Neural cell (in vitro differentiated cells): ENCODE results near the gene PAK5. TPM values are rescaled to one million over a fixed set of nuclear protein-coding genes. Genes with fewer than 3 reads are reported as not detected.

Source experiments
- H2AFZ ChIP-seq: fragments of 200-600, 300-800 bp; sonication (generic), shearing (Covaris generic); 2 replicates; pipeline ENCODE4 v1.6.0; 2014; ENCODE audit warnings: low read depth, mild to moderate bottlenecking, antibody characterized with exemption, low read length, moderate library complexity
- H3F3A ChIP-seq: fragments of 200-600 bp; shearing (Covaris generic); 2 replicates; pipeline ENCODE4 v1.6.1; 2016; ENCODE audit warnings: mild to moderate bottlenecking, moderate library complexity, mixed read lengths, antibody characterized with exemption, low read length; ENCODE audit not compliant: insufficient read depth, poor library complexity, severe bottlenecking
- H3K27ac ChIP-seq: fragments of 200-600, 300-800 bp; sonication (generic), shearing (Covaris generic); 2 replicates; pipeline ENCODE4 v1.5.1; 2014; ENCODE audit warnings: mild to moderate bottlenecking, low read length, moderate library complexity
- H3K27me3 ChIP-seq: fragments of 300-800, 200-600 bp; sonication (generic), shearing (Covaris generic); 2 replicates; pipeline ENCODE4 v1.6.0; 2014; ENCODE audit warnings: mild to moderate bottlenecking, low read depth, low read length, moderate library complexity; ENCODE audit not compliant: insufficient read depth
- H3K36me3 ChIP-seq: fragments of 300-800, 200-600 bp; sonication (generic), shearing (Covaris generic); 2 replicates; pipeline ENCODE4 v1.5.1; 2014; ENCODE audit warnings: mild to moderate bottlenecking, antibody characterized with exemption, low read length, moderate library complexity; ENCODE audit not compliant: insufficient read depth
- H3K4me2 ChIP-seq: fragments of 300-800, 200-600 bp; sonication (generic), shearing (Covaris generic); 2 replicates; pipeline ENCODE4 v1.6.0; 2014; ENCODE audit warnings: mild to moderate bottlenecking, low read length
- H3K4me3 ChIP-seq: fragments of 300-800, 200-600 bp; sonication (generic), shearing (Covaris generic); 2 replicates; pipeline ENCODE4 v1.5.1; 2014; ENCODE audit warnings: mild to moderate bottlenecking, low read length, moderate library complexity
- H3K79me2 ChIP-seq: fragments of 200-600 bp; shearing (Covaris generic); replicated peaks from 2 replicates; pipeline ENCODE4 v1.6.0; 2014; ENCODE audit warnings: mild to moderate bottlenecking, low read length, moderate library complexity; ENCODE audit not compliant: insufficient read depth
- H3K9ac ChIP-seq: fragments of 300-800, 200-600 bp; sonication (generic), shearing (Covaris generic); 2 replicates; pipeline ENCODE4 v1.6.1; 2016; ENCODE audit warnings: mild to moderate bottlenecking, low read length, mixed read lengths
- H3K9me2 ChIP-seq: fragments of 200-600 bp; shearing (Covaris generic); 2 replicates; pipeline ENCODE4 v1.6.1; 2016; ENCODE audit warnings: mild to moderate bottlenecking, low read length, mixed read lengths; ENCODE audit not compliant: insufficient read depth
- H3K9me3 ChIP-seq: fragments of 200-600, 300-800 bp; sonication (generic), shearing (Covaris generic); 2 replicates; pipeline ENCODE4 v1.6.1; 2016; ENCODE audit warnings: mild to moderate bottlenecking, mixed run types, low read length, moderate library complexity, mixed read lengths
- H4K20me1 ChIP-seq: fragments of 200-600 bp; shearing (Covaris generic); 2 replicates; pipeline ENCODE4 v1.6.1; 2016; ENCODE audit warnings: mild to moderate bottlenecking, mixed run types; ENCODE audit not compliant: insufficient read depth
- EP300 ChIP-seq: fragments of 450-650 bp; conservative IDR thresholded peaks from 2 replicates; pipeline ENCODE4 v1.6.1; 2014; ENCODE audit warnings: antibody characterized with exemption, mild to moderate bottlenecking, moderate library complexity; ENCODE audit not compliant: poor library complexity, severe bottlenecking
- EZH2 ChIP-seq: fragments of 200-600, 300-800 bp; shearing (Covaris generic), sonication (generic); IDR thresholded peaks from 2 replicates; pipeline ENCODE4 v1.6.1; 2014; ENCODE audit warnings: antibody characterized with exemption, low read length, borderline replicate concordance, mild to moderate bottlenecking; ENCODE audit not compliant: insufficient read depth, poor library complexity, severe bottlenecking
- MXI1 ChIP-seq: fragments of 450-650 bp; conservative IDR thresholded peaks from 2 replicates; pipeline ENCODE4 v1.6.1; 2014; ENCODE audit warnings: antibody characterized with exemption, mild to moderate bottlenecking; ENCODE audit not compliant: poor library complexity, severe bottlenecking
- POLR2AphosphoS5 ChIP-seq: IDR thresholded peaks from 2 replicates; pipeline ENCODE4 v1.6.1; 2012
- RAD21 ChIP-seq: fragments of 450-650 bp; conservative IDR thresholded peaks from 2 replicates; pipeline ENCODE4 v1.6.1; 2014; ENCODE audit warnings: antibody characterized with exemption, mild to moderate bottlenecking, moderate library complexity
- SMC3 ChIP-seq: fragments of 450-650 bp; conservative IDR thresholded peaks from 2 replicates; pipeline ENCODE4 v1.6.1; 2014; ENCODE audit warnings: antibody characterized with exemption, mild to moderate bottlenecking, moderate library complexity; ENCODE audit not compliant: poor library complexity
- TAF1 ChIP-seq: IDR thresholded peaks from 2 replicates; pipeline ENCODE4 v1.6.1; 2012; ENCODE audit warnings: low read depth
- polyA plus RNA-seq: library from polyadenylated mRNA; depleted of rRNA; stranded (reverse); fragments of >200 nt; gene quantifications from 2 replicates; pipeline ENCODE4 v1.2.3, GENCODE V29; 2014
- TF ChIP-seq, protein P1 (sequence below): IDR thresholded peaks from 2 replicates; pipeline ENCODE4 v1.6.1; 2012; ENCODE audit warnings: borderline replicate concordance
- TF ChIP-seq, protein P2 (sequence below): fragments of 450-650 bp; IDR thresholded peaks from 2 replicates; pipeline ENCODE4 v1.5.1; 2014; ENCODE audit warnings: antibody characterized with exemption, mild to moderate bottlenecking, moderate library complexity; ENCODE audit not compliant: poor library complexity, severe bottlenecking

PAK5 gene
- polyA plus RNA-seq, 1 donor from 2014 or later, result 48.3 TPM

DNA sequence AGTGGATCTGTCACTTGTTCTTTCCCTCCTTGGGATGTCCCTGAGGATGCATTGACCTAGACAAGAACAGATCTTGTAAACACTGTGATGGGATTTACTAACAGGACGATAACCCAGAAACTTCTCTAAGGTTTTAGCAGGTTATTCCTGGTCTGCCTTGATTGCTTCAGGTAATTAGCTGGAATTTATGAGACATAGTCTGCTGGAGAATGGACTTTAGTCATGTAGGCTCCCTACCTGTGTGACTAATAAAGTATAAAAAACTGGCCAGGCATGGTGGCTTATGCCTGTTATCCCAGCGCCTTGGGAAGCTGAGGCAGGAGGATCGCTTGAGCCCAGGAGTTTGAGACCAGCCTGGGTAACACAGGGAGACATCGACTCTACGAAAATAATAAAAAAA lies 96.1 kb downstream of the PAK5 start:
- no peaks in the 10 kb centered on the region for H3K27me3 ChIP-seq
- H3K4me3 ChIP-seq, result no peak overlapping the region
- no peaks in the 10 kb centered on the region for H3F3A ChIP-seq
- H3K27ac ChIP-seq, result no peak overlapping the region
- H3K4me2 ChIP-seq, result no peak overlapping the region
- H2AFZ ChIP-seq, result no peak overlapping the region
- TF ChIP-seq, protein P1, sequence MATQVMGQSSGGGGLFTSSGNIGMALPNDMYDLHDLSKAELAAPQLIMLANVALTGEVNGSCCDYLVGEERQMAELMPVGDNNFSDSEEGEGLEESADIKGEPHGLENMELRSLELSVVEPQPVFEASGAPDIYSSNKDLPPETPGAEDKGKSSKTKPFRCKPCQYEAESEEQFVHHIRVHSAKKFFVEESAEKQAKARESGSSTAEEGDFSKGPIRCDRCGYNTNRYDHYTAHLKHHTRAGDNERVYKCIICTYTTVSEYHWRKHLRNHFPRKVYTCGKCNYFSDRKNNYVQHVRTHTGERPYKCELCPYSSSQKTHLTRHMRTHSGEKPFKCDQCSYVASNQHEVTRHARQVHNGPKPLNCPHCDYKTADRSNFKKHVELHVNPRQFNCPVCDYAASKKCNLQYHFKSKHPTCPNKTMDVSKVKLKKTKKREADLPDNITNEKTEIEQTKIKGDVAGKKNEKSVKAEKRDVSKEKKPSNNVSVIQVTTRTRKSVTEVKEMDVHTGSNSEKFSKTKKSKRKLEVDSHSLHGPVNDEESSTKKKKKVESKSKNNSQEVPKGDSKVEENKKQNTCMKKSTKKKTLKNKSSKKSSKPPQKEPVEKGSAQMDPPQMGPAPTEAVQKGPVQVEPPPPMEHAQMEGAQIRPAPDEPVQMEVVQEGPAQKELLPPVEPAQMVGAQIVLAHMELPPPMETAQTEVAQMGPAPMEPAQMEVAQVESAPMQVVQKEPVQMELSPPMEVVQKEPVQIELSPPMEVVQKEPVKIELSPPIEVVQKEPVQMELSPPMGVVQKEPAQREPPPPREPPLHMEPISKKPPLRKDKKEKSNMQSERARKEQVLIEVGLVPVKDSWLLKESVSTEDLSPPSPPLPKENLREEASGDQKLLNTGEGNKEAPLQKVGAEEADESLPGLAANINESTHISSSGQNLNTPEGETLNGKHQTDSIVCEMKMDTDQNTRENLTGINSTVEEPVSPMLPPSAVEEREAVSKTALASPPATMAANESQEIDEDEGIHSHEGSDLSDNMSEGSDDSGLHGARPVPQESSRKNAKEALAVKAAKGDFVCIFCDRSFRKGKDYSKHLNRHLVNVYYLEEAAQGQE, result no peak
- H3K9me3 ChIP-seq, result no peaks in the 10 kb centered on the region
- no peaks in the 10 kb centered on the region for H3K79me2 ChIP-seq
- no peaks in the 10 kb centered on the region for H3K9me2 ChIP-seq
- H3K9ac ChIP-seq, result no peak overlapping the region
- H4K20me1 ChIP-seq, result no peaks in the 10 kb centered on the region
- H3K36me3 ChIP-seq, result no peaks in the 10 kb centered on the region

DNA sequence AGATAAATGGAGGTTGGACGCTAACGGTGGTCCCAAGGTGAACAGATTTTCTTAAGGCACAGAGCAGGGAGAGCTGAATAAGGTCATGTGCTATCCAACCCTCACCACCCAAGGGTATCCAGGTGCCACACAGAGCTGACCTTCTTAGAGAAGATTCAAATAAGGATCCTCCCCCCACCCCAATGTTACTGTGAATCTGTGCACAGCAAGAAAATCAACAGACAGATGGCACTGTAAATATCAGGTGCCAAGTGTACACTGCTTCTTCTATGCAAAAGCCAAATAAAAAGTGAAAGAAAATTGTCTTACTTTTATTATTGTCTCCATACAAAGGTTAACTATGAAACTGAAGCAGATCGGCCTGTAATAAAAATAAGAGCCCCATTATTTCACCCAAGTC lies 96.9 kb downstream of the PAK5 start:
- Histone ChIP-seq H3K9me2 (no peaks in the 10 kb centered on the region), H3K4me2 (no peak overlapping the region), H2AFZ (no peak overlapping the region), H3K9me3 (no peaks in the 10 kb centered on the region), H3K27me3 (no peaks in the 10 kb centered on the region), H3K36me3 (no peaks in the 10 kb centered on the region), H3K9ac (no peak overlapping the region), H3F3A (no peaks in the 10 kb centered on the region), H3K79me2 (peaks cover 6% of the 10 kb centered on the region), H3K27ac (no peak overlapping the region), H4K20me1 (no peaks in the 10 kb centered on the region), H3K4me3 (no peak overlapping the region)
- no peak for TF ChIP-seq POLR2AphosphoS5
- no peak for TF ChIP-seq SMC3
- TF ChIP-seq RAD21, result no peak
- no peak for TF ChIP-seq TAF1
- no peak for TF ChIP-seq MXI1
- no peak for TF ChIP-seq EP300
- TF ChIP-seq, protein P1, result no peak
- no peak for TF ChIP-seq EZH2
- TF ChIP-seq, protein P2, sequence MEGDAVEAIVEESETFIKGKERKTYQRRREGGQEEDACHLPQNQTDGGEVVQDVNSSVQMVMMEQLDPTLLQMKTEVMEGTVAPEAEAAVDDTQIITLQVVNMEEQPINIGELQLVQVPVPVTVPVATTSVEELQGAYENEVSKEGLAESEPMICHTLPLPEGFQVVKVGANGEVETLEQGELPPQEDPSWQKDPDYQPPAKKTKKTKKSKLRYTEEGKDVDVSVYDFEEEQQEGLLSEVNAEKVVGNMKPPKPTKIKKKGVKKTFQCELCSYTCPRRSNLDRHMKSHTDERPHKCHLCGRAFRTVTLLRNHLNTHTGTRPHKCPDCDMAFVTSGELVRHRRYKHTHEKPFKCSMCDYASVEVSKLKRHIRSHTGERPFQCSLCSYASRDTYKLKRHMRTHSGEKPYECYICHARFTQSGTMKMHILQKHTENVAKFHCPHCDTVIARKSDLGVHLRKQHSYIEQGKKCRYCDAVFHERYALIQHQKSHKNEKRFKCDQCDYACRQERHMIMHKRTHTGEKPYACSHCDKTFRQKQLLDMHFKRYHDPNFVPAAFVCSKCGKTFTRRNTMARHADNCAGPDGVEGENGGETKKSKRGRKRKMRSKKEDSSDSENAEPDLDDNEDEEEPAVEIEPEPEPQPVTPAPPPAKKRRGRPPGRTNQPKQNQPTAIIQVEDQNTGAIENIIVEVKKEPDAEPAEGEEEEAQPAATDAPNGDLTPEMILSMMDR, result no peak
